ENCODE results near the gene AADACL3.

DNA sequence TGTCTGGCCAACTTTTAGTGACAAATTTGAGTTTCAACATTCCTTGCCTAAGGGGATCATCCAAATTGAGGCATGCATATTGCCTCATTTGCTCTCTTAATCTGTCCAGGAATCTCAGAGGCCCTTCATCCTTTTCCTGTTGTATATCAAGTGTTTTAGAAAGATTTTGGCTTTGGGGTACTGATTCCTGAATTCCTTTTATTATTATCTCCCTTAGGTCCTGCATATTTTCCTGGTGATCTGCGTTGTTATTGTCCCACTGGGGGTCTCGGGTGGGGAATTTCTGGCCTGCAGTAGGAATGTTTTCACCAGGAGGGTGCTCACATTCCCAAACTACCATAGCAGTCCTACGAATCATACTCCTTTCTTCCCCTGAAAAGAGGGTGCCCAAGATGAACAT, 4.4 kb upstream of the AADACL3 start:
- TF ChIP-seq, protein P1, sequence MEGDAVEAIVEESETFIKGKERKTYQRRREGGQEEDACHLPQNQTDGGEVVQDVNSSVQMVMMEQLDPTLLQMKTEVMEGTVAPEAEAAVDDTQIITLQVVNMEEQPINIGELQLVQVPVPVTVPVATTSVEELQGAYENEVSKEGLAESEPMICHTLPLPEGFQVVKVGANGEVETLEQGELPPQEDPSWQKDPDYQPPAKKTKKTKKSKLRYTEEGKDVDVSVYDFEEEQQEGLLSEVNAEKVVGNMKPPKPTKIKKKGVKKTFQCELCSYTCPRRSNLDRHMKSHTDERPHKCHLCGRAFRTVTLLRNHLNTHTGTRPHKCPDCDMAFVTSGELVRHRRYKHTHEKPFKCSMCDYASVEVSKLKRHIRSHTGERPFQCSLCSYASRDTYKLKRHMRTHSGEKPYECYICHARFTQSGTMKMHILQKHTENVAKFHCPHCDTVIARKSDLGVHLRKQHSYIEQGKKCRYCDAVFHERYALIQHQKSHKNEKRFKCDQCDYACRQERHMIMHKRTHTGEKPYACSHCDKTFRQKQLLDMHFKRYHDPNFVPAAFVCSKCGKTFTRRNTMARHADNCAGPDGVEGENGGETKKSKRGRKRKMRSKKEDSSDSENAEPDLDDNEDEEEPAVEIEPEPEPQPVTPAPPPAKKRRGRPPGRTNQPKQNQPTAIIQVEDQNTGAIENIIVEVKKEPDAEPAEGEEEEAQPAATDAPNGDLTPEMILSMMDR (IDR thresholded peaks at IDR 0.05): no peak
- no peak for TF ChIP-seq EZH2phosphoT487 (IDR thresholded peaks at IDR 0.05)

Measured in neural progenitor cell (in vitro differentiated cells).